Measurements from ENCODE around the gene NAMPT.
"Not testable (repeated sequence)": the region's sequence is repeated elsewhere in the genome, so short reads cannot be mapped to it uniquely, and the experiment has no call there.

Gene NAMPT

DNA sequence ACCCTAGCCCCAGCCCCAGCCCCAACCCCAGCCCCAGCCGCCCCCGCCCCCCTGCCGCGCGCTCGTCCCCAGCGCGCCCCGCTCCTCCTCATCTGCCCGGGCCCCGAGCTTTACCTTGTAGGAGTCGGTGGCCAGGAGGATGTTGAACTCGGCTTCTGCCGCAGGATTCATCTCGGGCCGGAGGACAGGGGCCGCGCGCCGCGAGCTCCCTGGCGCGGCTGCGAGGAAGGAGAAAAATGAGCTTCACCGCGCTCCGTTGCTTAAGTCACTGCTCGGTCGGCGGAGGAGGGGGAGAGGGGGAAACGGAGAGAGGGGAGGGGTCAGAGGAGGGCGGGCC is at the start of gene NAMPT:
TSS of gene NAMPT (minus strand) at position 270 of the 337 bp plus-strand sequence. CDS start at position 171, 99 bp downstream.
- DNase-seq: no peak

DNA sequence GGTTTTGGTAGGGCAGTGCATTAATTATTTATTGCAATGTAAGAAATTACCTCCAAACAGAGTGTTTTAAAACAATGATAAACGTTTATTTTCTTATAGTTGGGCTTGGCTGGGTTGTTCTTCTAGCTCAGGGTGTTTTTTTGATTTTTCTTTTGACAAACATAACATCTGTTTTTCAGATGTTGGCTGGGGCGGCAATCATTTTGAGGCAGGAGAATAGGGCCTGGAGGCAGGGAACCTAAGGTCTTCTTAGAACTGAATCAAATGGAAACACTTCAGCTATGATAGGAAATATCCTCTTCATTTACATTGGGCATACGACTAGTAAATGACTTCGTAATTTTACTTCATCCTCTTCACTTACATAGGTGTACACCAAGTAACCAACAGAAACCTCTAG is 47.4 kb upstream of the NAMPT start:
- DNase-seq: no peak

DNA sequence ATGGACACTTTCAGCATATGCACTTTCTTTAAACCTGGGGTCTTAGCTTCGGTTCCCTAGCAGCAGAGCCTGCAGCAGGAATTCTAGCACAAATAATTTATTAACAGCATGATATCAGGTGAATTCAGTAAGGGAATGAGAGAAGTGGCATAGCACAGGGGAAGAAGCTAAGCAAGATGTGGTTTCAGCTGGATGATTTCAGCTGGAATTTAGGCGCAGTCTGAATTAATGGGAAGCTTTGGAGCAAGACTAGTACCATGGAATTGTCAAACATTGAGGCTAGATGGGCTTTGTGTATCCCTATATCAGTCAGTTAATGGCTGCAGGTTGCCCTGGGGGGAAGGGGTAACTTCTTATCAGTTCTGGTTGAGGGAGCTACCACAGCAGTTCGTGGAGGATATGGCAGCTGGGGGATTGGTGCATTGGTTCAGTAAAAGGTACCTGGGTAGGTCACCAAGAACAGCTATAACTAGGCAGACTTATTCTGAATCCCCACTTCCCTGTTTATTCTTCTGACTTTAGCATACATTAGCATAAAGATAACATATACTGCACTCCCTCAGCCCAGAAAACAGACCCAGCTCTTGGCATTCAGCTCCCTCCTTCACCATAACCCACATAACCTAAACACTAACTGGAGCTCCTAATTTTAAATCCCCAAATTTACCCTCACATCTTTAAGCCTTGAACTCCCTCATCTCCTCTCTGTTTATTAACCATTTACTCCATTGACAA is 46.8 kb upstream of the NAMPT start:
- DNase-seq: no peak

GRCh38 chr7:106329971-106330733 is 45.4 kb upstream of the NAMPT start:
- no peak for DNase-seq

DNA sequence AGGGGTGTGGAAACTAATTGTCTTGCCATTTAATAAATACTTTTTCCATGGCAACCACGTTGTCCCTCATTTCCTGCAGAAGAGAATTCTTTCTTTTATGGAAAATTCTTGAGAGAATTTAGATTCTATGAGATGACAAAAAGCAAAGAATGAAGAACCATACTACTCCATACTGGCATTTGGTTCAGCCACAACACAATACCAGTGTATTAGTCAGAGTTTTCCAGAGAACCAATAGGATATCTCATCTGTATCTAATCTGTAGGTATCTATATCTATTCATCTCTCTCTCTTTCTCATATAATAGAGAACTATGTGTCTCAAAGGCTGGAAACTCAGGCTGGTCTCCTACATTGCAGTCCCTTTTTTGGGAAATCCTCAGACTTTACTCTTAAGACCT is 44.6 kb upstream of the NAMPT start:
- DNase-seq: no peak

DNA sequence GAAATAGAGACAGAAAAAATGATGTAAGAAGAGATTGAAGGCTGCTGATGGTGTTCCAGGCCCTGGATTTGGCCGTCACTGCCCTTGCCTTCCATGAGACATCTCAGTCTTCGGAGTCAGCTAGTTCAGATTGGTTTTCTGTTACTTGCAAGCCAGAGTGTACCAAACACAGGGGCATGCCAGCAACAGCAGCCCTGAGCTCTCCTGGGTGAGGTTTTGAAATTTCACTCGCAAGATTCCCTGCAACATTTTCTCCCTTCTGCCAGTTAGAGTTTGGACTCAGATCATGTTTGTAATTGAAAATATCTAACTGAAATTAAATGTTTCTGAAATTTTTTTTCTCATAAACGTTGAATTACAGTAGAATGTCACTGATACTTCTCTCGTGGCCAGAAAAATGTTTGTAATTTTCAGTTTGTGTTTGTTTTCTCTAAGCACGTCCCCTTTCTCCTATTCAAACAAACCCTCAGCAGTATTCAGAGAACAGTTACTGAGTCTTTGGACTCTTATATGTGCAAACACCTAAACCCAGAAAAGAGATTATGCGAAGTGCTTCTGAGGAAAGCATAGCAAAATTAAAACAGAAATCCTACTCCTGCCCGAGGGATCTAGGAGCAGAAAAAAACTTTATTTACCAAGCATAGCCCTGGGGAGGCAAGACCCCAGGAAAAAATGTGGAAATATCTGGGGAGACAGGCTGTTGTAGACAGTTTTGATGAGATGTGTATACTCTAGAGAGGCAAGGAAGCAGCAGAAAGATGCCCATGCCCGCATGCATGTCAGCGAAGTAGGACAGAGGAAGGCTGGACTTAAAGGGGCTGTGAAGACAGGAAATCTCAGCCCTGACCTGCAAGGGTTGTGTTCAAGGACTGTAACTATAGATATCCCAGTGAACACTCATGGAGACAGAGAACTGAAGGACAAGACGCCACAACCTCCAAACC is 43.0 kb upstream of the NAMPT start:
- no peak for DNase-seq

DNA sequence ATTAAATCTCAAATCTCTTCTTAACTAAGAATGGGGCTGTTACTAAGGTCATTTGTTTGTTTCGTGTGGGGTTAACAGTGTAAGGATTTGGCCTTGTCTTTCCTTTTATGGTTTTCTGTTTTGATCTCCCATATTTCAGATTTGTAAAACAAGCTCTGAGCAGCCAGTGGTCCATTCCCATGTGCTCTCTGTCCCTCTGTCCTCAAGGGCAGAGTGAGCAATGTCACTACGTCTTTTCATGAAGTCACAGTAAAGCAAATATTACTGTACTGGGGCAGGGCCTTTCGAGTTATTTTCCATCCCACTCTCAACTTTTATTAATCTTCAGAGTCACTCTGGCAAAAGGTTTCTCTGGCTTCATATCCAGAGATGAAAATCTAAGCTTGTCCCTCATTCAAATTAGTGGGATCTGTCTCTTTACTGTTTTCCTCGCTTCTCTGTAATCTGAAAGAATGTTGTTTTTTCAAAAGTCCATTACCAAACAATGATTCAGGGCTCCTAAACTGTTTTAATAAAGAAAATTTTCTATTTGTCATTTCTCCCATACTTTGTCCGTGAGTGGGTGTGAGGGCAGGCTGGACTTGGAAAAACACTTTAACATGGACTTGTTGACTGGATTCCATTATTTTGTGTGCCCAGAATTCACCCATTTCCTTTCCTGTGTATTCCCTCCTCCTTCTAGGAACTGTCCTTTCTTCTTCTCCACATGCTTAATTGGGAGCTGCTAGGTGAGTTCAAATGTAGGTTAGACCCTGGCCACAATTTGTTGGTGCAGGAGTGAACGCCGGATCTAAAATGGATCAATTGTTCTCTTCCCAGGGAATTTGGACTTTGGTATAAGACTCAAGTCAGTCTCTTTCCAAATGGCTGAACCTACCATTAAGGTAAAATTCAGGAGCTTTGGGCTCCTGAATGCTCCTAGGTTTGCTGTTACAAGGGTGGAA is 42.1 kb upstream of the NAMPT start:
- DNase-seq: no peak

- not testable (repeated sequence) for DNase-seq
Observed at GRCh38 chr7:106324509-106324908, 39.7 kb upstream of the NAMPT start.

DNA sequence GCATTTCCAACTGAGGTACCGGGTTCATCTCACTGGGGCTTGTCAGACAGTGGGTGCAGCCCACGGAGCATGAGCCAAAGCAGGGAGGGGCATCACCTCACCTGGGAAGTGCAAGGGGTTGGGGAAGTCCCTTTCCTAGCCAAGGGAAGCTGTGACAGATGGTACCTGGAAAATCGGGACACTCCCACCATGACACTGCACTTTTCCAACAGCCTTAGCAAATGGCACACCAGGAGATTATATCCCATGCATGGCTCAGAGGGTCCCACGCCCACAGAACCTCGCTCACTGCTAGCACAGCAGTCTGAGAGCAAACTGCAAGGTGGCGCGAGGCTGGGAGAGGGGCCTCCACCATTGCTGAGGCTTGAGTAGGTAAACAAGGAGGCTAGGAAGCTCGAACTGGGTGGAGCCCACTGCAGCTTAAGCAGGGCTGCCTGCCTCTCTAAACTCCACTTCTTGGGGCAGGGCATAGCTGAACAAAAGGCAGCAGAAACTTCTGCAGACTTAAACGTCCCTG is 35.5 kb upstream of the NAMPT start:
- DNase-seq: not testable (repeated sequence)

DNA sequence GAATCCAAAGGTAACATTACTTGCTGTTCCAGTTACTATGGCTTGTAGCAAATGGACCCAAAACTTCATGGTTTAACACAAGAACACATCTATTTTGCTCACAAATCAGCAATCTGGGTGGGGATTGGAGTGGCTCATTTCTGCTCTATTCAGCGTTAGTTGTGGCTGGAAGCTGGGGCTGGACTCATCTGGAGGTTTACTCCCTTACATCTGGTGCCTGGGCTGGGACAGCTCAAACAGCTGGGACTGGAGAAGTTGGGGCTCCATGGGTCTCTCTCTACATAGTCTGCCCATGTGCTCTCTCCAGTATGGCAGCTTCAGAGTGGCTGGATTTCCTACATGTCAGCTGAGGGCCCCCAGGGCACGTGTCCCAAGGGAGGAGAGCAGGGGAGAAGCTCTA is 33.7 kb upstream of the NAMPT start:
- no peak for DNase-seq

DNA sequence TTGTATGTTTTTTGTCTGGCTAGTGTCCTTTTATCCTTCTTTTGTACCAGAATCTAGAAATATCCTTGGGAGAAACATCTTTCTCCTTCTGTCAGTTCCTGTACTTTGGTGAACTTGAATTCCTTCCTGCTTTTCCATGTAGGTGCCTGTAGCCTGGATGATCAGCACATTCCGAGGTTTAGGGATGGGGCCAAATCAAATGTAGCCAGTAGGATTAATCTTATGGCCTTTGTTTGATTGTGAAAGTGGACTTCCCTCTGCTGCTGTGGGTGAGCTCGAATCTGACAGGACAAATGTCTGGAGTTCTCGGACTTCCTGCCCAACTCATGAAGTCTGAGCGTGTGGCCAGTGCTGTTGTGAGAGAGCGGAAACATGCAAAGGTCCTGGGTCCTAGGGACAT is 33.2 kb upstream of the NAMPT start:
- DNase-seq: no peak

GRCh38 chr7:106316947-106317346 is 32.2 kb upstream of the NAMPT start:
- no peak for DNase-seq

DNA sequence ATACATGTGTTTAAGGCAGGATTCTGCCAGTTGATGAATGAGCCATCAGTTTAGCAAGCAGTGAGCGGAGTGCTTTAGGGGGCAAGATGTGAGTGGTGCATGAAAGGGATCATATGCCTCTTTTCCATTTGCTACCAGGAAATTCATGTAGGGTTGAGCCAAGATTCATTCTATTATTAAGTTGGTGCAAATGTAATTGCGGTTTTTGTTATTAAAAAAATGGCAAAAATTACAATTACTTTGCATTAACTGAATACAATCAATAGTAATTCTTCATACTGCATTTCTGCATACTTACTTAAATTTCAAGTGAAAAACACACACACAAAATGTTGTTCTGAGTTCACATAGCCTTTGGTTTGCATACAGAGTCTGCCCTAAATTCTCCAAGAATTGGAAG is 30.1 kb upstream of the NAMPT start:
- no peak for DNase-seq

GRCh38 chr7:106313966-106314365 is 29.2 kb upstream of the NAMPT start:
- no peak for DNase-seq

DNA sequence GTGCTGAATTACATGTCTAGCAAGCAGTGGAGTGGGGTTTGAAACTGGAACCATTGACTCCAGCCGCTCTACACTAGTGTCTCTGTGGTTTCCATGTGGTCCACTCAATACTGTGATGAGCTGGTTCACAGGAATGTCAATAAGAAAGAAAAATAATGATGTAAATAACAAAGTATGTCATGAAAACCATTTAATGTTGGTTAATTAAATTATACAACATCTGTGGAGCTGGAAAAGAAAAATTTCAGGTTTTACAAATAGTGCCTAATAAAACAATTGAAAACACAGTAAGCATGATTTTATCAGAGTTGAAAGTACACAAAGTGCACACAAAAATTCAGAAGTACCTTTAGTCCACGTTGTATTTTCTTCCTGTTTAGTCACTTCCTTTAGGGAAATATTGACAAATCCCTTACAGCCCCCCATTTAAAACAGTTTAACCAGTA is 28.7 kb upstream of the NAMPT start:
- DNase-seq: no peak

GRCh38 chr7:106312906-106313305 is 28.1 kb upstream of the NAMPT start:
- no peak for DNase-seq

DNA sequence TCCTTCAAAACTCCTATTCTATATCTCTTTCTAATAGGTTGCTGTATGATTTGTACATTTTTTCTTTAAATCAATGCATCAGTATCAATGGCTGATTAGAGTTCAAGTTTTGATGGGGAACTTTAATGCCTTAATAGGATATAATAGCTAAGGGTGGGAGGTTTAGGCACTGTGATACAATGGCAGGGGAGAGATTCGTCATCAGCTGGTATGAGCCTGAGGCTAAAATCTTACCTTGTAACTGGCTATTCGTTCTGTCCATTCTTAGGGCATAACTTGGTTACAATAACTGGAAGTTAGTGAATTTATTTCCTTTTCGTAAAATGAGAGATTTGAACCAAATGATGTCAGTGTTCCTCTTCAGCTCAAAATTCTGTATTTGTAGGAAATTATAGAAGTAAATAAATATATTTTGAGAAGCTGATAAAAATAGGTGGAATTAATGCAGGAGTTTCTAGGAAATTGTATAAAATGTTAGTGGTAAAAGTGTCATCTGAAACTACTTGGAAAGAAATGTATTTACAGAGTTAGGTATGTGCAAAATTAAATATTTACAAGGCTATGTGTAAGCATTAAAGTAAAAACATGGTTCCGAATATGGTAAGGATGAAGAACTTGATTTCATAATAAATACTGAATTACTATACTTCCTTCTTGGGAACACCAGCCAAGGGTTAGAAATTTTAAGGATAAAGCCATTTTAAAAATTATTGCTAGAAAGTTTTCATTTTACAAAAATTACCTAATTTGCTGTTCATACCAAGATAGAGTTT is 27.5 kb upstream of the NAMPT start:
- no peak for DNase-seq

- DNase-seq: no peak
Observed at GRCh38 chr7:106309362-106309761, 24.6 kb upstream of the NAMPT start.

- DNase-seq: no peak
Observed at GRCh38 chr7:106306256-106306655, 21.5 kb upstream of the NAMPT start.

DNA sequence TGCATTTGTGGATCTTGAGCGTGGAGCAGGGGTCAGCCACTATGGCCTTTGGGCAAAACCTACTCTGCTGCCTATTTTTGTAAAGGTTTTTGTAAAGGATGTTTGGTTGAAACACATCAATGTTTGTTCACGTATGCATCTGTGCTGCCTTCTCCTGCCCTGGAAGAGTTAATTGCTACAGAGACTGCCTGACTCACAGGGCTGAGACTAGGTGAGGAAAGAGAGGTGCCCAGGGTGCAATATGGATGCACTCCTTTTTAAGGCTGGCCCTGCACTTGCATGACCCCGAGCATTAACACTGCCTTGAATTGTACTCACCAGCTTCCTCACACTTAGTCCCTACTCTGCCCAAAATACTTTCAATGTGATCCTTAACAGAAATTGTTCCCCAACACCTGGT is 20.9 kb upstream of the NAMPT start:
- no peak for DNase-seq

GRCh38 chr7:106304568-106304967 is 19.8 kb upstream of the NAMPT start:
- DNase-seq: no peak
